ENCODE measurements around the gene HNF4A. TPM values are rescaled to one million over a fixed set of nuclear protein-coding genes. Genes with fewer than 3 reads are reported as not detected.
A peak's percentile ranks its signal among the peaks of the same experiment; 100 is the strongest.

HNF4A gene
- total and polyA plus RNA-seq, 2 of the 13 experiments (the other 11 are each of a cell fraction or from before 2014, with no cell fraction given) = 80.9 to 169 TPM

GRCh38 chr20:44394452-44394701 is 38.9 kb downstream of the HNF4A start (continued):
- TF ChIP-seq, protein P1, sequence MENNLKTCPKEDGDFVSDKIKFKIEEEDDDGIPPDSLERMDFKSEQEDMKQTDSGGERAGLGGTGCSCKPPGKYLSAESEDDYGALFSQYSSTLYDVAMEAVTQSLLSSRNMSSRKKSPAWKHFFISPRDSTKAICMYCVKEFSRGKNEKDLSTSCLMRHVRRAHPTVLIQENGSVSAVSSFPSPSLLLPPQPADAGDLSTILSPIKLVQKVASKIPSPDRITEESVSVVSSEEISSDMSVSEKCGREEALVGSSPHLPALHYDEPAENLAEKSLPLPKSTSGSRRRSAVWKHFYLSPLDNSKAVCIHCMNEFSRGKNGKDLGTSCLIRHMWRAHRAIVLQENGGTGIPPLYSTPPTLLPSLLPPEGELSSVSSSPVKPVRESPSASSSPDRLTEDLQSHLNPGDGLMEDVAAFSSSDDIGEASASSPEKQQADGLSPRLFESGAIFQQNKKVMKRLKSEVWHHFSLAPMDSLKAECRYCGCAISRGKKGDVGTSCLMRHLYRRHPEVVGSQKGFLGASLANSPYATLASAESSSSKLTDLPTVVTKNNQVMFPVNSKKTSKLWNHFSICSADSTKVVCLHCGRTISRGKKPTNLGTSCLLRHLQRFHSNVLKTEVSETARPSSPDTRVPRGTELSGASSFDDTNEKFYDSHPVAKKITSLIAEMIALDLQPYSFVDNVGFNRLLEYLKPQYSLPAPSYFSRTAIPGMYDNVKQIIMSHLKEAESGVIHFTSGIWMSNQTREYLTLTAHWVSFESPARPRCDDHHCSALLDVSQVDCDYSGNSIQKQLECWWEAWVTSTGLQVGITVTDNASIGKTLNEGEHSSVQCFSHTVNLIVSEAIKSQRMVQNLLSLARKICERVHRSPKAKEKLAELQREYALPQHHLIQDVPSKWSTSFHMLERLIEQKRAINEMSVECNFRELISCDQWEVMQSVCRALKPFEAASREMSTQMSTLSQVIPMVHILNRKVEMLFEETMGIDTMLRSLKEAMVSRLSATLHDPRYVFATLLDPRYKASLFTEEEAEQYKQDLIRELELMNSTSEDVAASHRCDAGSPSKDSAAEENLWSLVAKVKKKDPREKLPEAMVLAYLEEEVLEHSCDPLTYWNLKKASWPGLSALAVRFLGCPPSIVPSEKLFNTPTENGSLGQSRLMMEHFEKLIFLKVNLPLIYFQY (CRISPR knock-in tag; IDR thresholded peaks at IDR 0.05; ENCODE audit: borderline replicate concordance) = peak; percentile 97; the same call in 1 of the 2 replicates
- TF ChIP-seq TOPORS (CRISPR knock-in tag; IDR thresholded peaks at IDR 0.05) (no peak), ZNF484 (CRISPR knock-in tag; IDR thresholded peaks at IDR 0.05; ENCODE audit: borderline replicate concordance, low read depth) (no peak), TBL1XR1 (IDR thresholded peaks at IDR 0.05; ENCODE audit: borderline replicate concordance, low read length, partially characterized antibody) (peak; percentile 97), MEF2D (CRISPR knock-in tag; IDR thresholded peaks at IDR 0.05) (peak; percentile 99; the same call in 1 of the 2 replicates), ZBTB38 (CRISPR knock-in tag; IDR thresholded peaks at IDR 0.05) (no peak; the same call in 1 of the 2 replicates), ETV6 (CRISPR knock-in tag; conservative IDR thresholded peaks at IDR 0.05) (peak; percentile 87; the same call in 1 of the 2 replicates), ZKSCAN1 (IDR thresholded peaks at IDR 0.05; ENCODE audit: low read length) (0 out of 2 replicates have a peak, but pooled peaks have one; percentile 27), HNF4G (IDR thresholded peaks at IDR 0.05; ENCODE audit: borderline replicate concordance, low read depth, low read length) (no peak; the same call in 1 of the 2 replicates), HNF4G (CRISPR knock-in tag; IDR thresholded peaks at IDR 0.05; ENCODE audit: borderline replicate concordance, low read depth) (no peak), NONO (IDR thresholded peaks at IDR 0.05) (no peak), NONO (CRISPR knock-in tag; conservative IDR thresholded peaks at IDR 0.05) (no peak; the same call in 1 of the 2 replicates), SP5 (CRISPR knock-in tag; IDR thresholded peaks at IDR 0.05; ENCODE audit: borderline replicate concordance, low read depth) (peak; percentile 97; the same call in 1 of the 2 replicates), E2F1 (CRISPR knock-in tag; IDR thresholded peaks at IDR 0.05) (no peak; the same call in 1 of the 2 replicates), GTF2F1 (IDR thresholded peaks at IDR 0.05; ENCODE audit: low read length) (no peak), ISX (CRISPR knock-in tag; conservative IDR thresholded peaks at IDR 0.05) (0 out of 2 replicates have a peak, but pooled peaks have one; percentile 83), TRIM24 (CRISPR knock-in tag; IDR thresholded peaks at IDR 0.05) (peak; percentile 90), SP4 (CRISPR knock-in tag; IDR thresholded peaks at IDR 0.05) (no peak), PAF1 (CRISPR knock-in tag; IDR thresholded peaks at IDR 0.05) (peak; percentile 45; the same call in 1 of the 2 replicates), ZNF557 (CRISPR knock-in tag; IDR thresholded peaks at IDR 0.05) (0 out of 2 replicates have a peak, but pooled peaks have one; percentile 78), DMTF1 (CRISPR knock-in tag; IDR thresholded peaks at IDR 0.05) (no peak)
- TF ChIP-seq, protein P2, sequence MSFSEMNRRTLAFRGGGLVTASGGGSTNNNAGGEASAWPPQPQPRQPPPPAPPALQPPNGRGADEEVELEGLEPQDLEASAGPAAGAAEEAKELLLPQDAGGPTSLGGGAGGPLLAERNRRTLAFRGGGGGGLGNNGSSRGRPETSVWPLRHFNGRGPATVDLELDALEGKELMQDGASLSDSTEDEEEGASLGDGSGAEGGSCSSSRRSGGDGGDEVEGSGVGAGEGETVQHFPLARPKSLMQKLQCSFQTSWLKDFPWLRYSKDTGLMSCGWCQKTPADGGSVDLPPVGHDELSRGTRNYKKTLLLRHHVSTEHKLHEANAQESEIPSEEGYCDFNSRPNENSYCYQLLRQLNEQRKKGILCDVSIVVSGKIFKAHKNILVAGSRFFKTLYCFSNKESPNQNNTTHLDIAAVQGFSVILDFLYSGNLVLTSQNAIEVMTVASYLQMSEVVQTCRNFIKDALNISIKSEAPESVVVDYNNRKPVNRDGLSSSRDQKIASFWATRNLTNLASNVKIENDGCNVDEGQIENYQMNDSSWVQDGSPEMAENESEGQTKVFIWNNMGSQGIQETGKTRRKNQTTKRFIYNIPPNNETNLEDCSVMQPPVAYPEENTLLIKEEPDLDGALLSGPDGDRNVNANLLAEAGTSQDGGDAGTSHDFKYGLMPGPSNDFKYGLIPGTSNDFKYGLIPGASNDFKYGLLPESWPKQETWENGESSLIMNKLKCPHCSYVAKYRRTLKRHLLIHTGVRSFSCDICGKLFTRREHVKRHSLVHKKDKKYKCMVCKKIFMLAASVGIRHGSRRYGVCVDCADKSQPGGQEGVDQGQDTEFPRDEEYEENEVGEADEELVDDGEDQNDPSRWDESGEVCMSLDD (CRISPR knock-in tag; IDR thresholded peaks at IDR 0.05; ENCODE audit: borderline replicate concordance) = peak; percentile 100
